ENCODE measurements around the gene RAB6A.
"Not testable (repeated sequence)": the region's sequence is repeated elsewhere in the genome, so short reads cannot be mapped to it uniquely, and the experiment has no call there.

Gene RAB6A

GRCh38 chr11:73715541-73715940 lies 45.3 kb downstream of the RAB6A start:
- no peak for TF ChIP-seq CTCF (IDR thresholded peaks at IDR 0.05; ENCODE audit: unreplicated experiment in 3 of 3)
- H3K27me3 Mint-ChIP-seq (ENCODE audit: low read depth) = no peaks in the 10 kb centered on the region
- no peak overlapping the region for H3K27ac Mint-ChIP-seq
- no peak overlapping the region for H3K4me3 Mint-ChIP-seq
- H3K4me1 Mint-ChIP-seq = no peaks in the 10 kb centered on the region
- peaks cover 32% of the 10 kb centered on the region for H3K36me3 Mint-ChIP-seq (ENCODE audit: low read depth)
- H3K9me3 Mint-ChIP-seq = no peaks in the 10 kb centered on the region

GRCh38 chr11:73710964-73711363 lies 49.9 kb downstream of the RAB6A start:
- peaks cover 27% of the 10 kb centered on the region for H3K36me3 Mint-ChIP-seq (ENCODE audit: low read depth)
- H3K4me3 Mint-ChIP-seq = no peak overlapping the region
- H3K4me1 Mint-ChIP-seq = no peaks in the 10 kb centered on the region
- TF ChIP-seq CTCF (IDR thresholded peaks at IDR 0.05; ENCODE audit: unreplicated experiment in 3 of 3) = no peak
- no peaks in the 10 kb centered on the region for H3K27me3 Mint-ChIP-seq (ENCODE audit: low read depth)
- no peaks in the 10 kb centered on the region for H3K9me3 Mint-ChIP-seq
- H3K27ac Mint-ChIP-seq = no peak overlapping the region

- H3K36me3 Mint-ChIP-seq (ENCODE audit: low read depth) = peaks cover 40% of the 10 kb centered on the region
- H3K4me3 Mint-ChIP-seq = no peak overlapping the region
- no peaks in the 10 kb centered on the region for H3K27me3 Mint-ChIP-seq (ENCODE audit: low read depth)
- no peaks in the 10 kb centered on the region for H3K9me3 Mint-ChIP-seq
- H3K4me1 Mint-ChIP-seq = no peaks in the 10 kb centered on the region
- no peak overlapping the region for H3K27ac Mint-ChIP-seq
- TF ChIP-seq CTCF (IDR thresholded peaks at IDR 0.05; ENCODE audit: unreplicated experiment in 3 of 3) = no peak
Observed at GRCh38 chr11:73705053-73705452, 55.8 kb downstream of the RAB6A start.

- TF ChIP-seq CTCF (IDR thresholded peaks at IDR 0.05; ENCODE audit: unreplicated experiment in 3 of 3) = no peak
- no peak overlapping the region for H3K27ac Mint-ChIP-seq
- H3K27me3 Mint-ChIP-seq (ENCODE audit: low read depth) = no peaks in the 10 kb centered on the region
- peaks cover 7% of the 10 kb centered on the region for H3K4me1 Mint-ChIP-seq
- H3K9me3 Mint-ChIP-seq = no peaks in the 10 kb centered on the region
- no peak overlapping the region for H3K4me3 Mint-ChIP-seq
- peaks cover 20% of the 10 kb centered on the region for H3K36me3 Mint-ChIP-seq (ENCODE audit: low read depth)
Observed at GRCh38 chr11:73693899-73694525, 66.9 kb downstream of the RAB6A start.

- Mint-ChIP-seq H3K9me3 (no peaks in the 10 kb centered on the region), H3K36me3 (ENCODE audit: low read depth) (peaks cover 46% of the 10 kb centered on the region), H3K27ac (peak overlapping the region in 2 of 3 experiments; percentile 70 to 82), H3K27me3 (ENCODE audit: low read depth) (no peaks in the 10 kb centered on the region), H3K4me3 (no peak overlapping the region), H3K4me1 (no peaks in the 10 kb centered on the region)
- no peak for TF ChIP-seq CTCF (IDR thresholded peaks at IDR 0.05; ENCODE audit: unreplicated experiment in 3 of 3)
Observed at GRCh38 chr11:73680687-73681086, 80.2 kb downstream of the RAB6A start.

GRCh38 chr11:73676552-73676951 lies 84.3 kb downstream of the RAB6A start:
- H3K36me3 Mint-ChIP-seq (ENCODE audit: low read depth) = peaks cover 45% of the 10 kb centered on the region
- H3K4me3 Mint-ChIP-seq; H3K27me3 Mint-ChIP-seq (ENCODE audit: low read depth); H3K4me1 Mint-ChIP-seq; H3K9me3 Mint-ChIP-seq; H3K27ac Mint-ChIP-seq: not testable (repeated sequence)
